HCT116 (cell line): ENCODE measurements around the gene GCNT2. TPM values are rescaled to one million over a fixed set of nuclear protein-coding genes. Genes with fewer than 3 reads are reported as not detected.
A peak's percentile ranks its signal among the peaks of the same experiment; 100 is the strongest.

ENCODE experiments used
- ATAC-seq: fragments of 200-7000 bp; cut with Tn5 transposase; 2 replicates; pipeline ENCODE4 v1.9.1; 2020; ENCODE audit warnings: mild to moderate bottlenecking, moderate library complexity
- BruUV-seq: library from RNA; stranded (reverse); fragments of 400-500 nt; replicated peaks from 2 replicates; lab custom pipeline; 2021; lab: Mats Ljungman, UMichigan
- CTCF ChIA-PET: fragments of 300-600 bp; sonication (Branson Sonifier 250); formaldehyde crosslinking; loops from one replicate; lab custom pipeline; 2021; ENCODE audit warnings: antibody characterized with exemption; lab: Charles Lee
- POLR2A ChIA-PET: fragments of 300-600, 350-600 bp; sonication (Branson Sonifier 250); formaldehyde crosslinking; loops from one replicate; lab custom pipeline; 2021; ENCODE audit warnings: antibody characterized with exemption; lab: Charles Lee
- RAD21 ChIA-PET, 2 experiments: fragments of 300-600 bp; sonication (Branson Sonifier 250); formaldehyde crosslinking; loops; one replicate each; lab custom pipeline; 2023; ENCODE audit warnings: low total read pairs in 2 of 2; ENCODE audit not compliant: uncharacterized antibody in 2 of 2, unreplicated experiment in 2 of 2, low non-redundant PET in 1 of 2; lab: Charles Lee
- DNase-seq: peaks from one replicate; pipeline ENCODE4 v3.0.0-alpha.2; 2010; ENCODE audit warnings: low read depth, low spot score
- H2AFZ ChIP-seq: fragments of 200-600 bp; shearing (Covaris generic), sonication (generic); 2 replicates; pipeline ENCODE4 v1.6.1; 2017; ENCODE audit warnings: low read depth, mixed run types, mixed read lengths, antibody characterized with exemption, low read length; ENCODE audit not compliant: poor library complexity, severe bottlenecking
- H3K27ac ChIP-seq: 2 replicates; pipeline ENCODE4 v1.5.1; 2012; ENCODE audit warnings: low read depth, low read length
- H3K27me3 ChIP-seq: fragments of 200-600 bp; sonication (generic); 2 replicates; pipeline ENCODE4 v1.6.1; 2016; ENCODE audit warnings: mixed run types, low read length, mixed read lengths; ENCODE audit not compliant: insufficient read depth
- H3K36me3 ChIP-seq, 2 experiments: fragments of 200-500 bp in 1 of 2; fragments of 200-600 bp in 1 of 2; sonication (Bioruptor generic) in 1 of 2; sonication (generic) in 1 of 2; 2 replicates each; pipeline versions ENCODE4 v1.5.1 to v1.6.1; 2014 to 2016; ENCODE audit warnings: low read length in 2 of 2, inconsistent platforms in 1 of 2, mixed read lengths in 1 of 2, mixed run types in 1 of 2; ENCODE audit not compliant: insufficient read depth in 2 of 2, control insufficient read depth in 1 of 2
- H3K4me1 ChIP-seq, 2 experiments: fragments of 200-600 bp in 1 of 2; sonication (generic) in 1 of 2; 2 replicates each; pipeline versions ENCODE4 v1.5.1 to v1.6.1; 2012 to 2017; ENCODE audit warnings: low read length in 2 of 2, inconsistent platforms in 1 of 2, mild to moderate bottlenecking in 1 of 2, mixed read lengths in 1 of 2, mixed run types in 1 of 2, moderate library complexity in 1 of 2; ENCODE audit not compliant: insufficient read depth in 2 of 2, control insufficient read depth in 1 of 2
- H3K4me2 ChIP-seq: fragments of 200-600 bp; sonication (generic); 2 replicates; pipeline ENCODE4 v1.6.1; 2017; ENCODE audit warnings: mixed run types, low read length, mixed read lengths
- H3K4me3 ChIP-seq, 2 experiments: fragments of 200-600 bp in 1 of 2; sonication (generic) in 1 of 2; replicated peaks in 1 of 2; 2 replicates each; pipeline ENCODE4 v1.5.1; 2011 to 2016; ENCODE audit warnings: low read length in 2 of 2, control low read depth in 1 of 2, low read depth in 1 of 2, mild to moderate bottlenecking in 1 of 2, mixed read lengths in 1 of 2, mixed run types in 1 of 2
- H3K79me2 ChIP-seq: fragments of 200-600 bp; sonication (generic); 2 replicates; pipeline ENCODE4 v1.6.1; 2017; ENCODE audit warnings: mild to moderate bottlenecking, mixed run types, low read length, moderate library complexity, mixed read lengths; ENCODE audit not compliant: insufficient read depth
- H3K9ac ChIP-seq: fragments of 200-600 bp; sonication (generic); 2 replicates; pipeline ENCODE4 v1.6.1; 2016; ENCODE audit warnings: low read length, mixed read lengths
- H3K9me2 ChIP-seq: fragments of 200-600 bp; sonication (generic), shearing (Covaris generic); 2 replicates; pipeline ENCODE4 v1.6.1; 2017; ENCODE audit warnings: mixed run types, mild to moderate bottlenecking, moderate library complexity; ENCODE audit not compliant: insufficient read depth
- H3K9me3 ChIP-seq, 2 experiments: fragments of 200-500 bp in 1 of 2; fragments of 200-600 bp in 1 of 2; sonication (Bioruptor generic) in 1 of 2; sonication (generic) in 1 of 2; 2 replicates each; pipeline ENCODE4 v1.6.1; 2014 to 2017; ENCODE audit warnings: low read length in 2 of 2, mixed read lengths in 2 of 2, inconsistent platforms in 1 of 2, low read depth in 1 of 2, mild to moderate bottlenecking in 1 of 2, mixed run types in 1 of 2, moderate library complexity in 1 of 2; ENCODE audit not compliant: control insufficient read depth in 1 of 2, insufficient read depth in 1 of 2
- H4K20me1 ChIP-seq: fragments of 200-600 bp; sonication (generic), shearing (Covaris generic); 2 replicates; pipeline ENCODE4 v1.6.1; 2017; ENCODE audit warnings: mixed run types, mild to moderate bottlenecking, moderate library complexity; ENCODE audit not compliant: insufficient read depth
- ATF3 ChIP-seq: IDR thresholded peaks from 2 replicates; pipeline ENCODE4 v1.6.1; 2012
- EGR1 ChIP-seq: IDR thresholded peaks from 2 replicates; pipeline ENCODE4 v1.6.1; 2012; ENCODE audit warnings: low read depth
- ELF1 ChIP-seq: IDR thresholded peaks from 2 replicates; pipeline ENCODE4 v1.6.1; 2012; ENCODE audit warnings: low read depth, borderline replicate concordance
- EZH2phosphoT487 ChIP-seq: fragments of 200-600 bp; IDR thresholded peaks from 2 replicates; pipeline ENCODE4 v1.6.1; 2018; ENCODE audit warnings: antibody characterized with exemption, borderline replicate concordance
- MAX ChIP-seq: IDR thresholded peaks from 2 replicates; pipeline ENCODE4 v1.6.1; 2012
- POLR2A ChIP-seq: IDR thresholded peaks from 2 replicates; pipeline ENCODE4 v1.7.0; 2011; ENCODE audit warnings: borderline replicate concordance; ENCODE audit not compliant: insufficient read depth, insufficient read length; ENCODE audit errors: extremely low read depth
- POLR2AphosphoS5 ChIP-seq: IDR thresholded peaks from 2 replicates; pipeline ENCODE4 v1.6.1; 2011; ENCODE audit warnings: mild to moderate bottlenecking, low read depth, low read length, moderate library complexity
- RAD21 ChIP-seq: IDR thresholded peaks from 2 replicates; pipeline ENCODE4 v1.6.1; 2012; ENCODE audit warnings: low read depth, mild to moderate bottlenecking
- REST ChIP-seq: IDR thresholded peaks from 2 replicates; pipeline ENCODE4 v1.6.1; 2012; ENCODE audit warnings: low read depth
- ZFX ChIP-seq: fragments of 450-650 bp; IDR thresholded peaks from 2 replicates; pipeline ENCODE4 v1.6.1; 2017
- ZNF274 ChIP-seq: fragments of 200-500 bp; sonication (Bioruptor generic); IDR thresholded peaks from 2 replicates; pipeline ENCODE4 v1.6.1; 2014; ENCODE audit warnings: mild to moderate bottlenecking, low read depth, low read length, inconsistent platforms
- intact Hi-C: fragments of 100-400 bp; cut with micrococcal nuclease; formaldehyde crosslinking; loops from 2 replicates; pipeline ENCODE4 v1.10.0; 2022
- total RNA-seq: library from RNA; stranded (reverse); gene quantifications from one replicate; pipeline ENCODE4 v1.2.1, GENCODE V29; 2021; ENCODE audit not compliant: unreplicated experiment
- TF ChIP-seq, protein P1 (sequence below), 3 experiments: fragments of 200-600 bp in 1 of 3; sonication (generic) in 1 of 3; IDR thresholded peaks in 2 of 3; conservative IDR thresholded peaks in 1 of 3; 2 replicates each; pipeline ENCODE4 v1.5.1; 2012 to 2017; ENCODE audit warnings: low read depth in 2 of 3, low read length in 2 of 3, antibody characterized with exemption in 1 of 3, borderline replicate concordance in 1 of 3, control low read depth in 1 of 3, mild to moderate bottlenecking in 1 of 3, mixed read lengths in 1 of 3, mixed run types in 1 of 3, moderate library complexity in 1 of 3; ENCODE audit not compliant: insufficient read depth in 1 of 3

The GCNT2 gene
- total RNA-seq, 1 experiment from 2014 or later: 0.74 TPM

DNA sequence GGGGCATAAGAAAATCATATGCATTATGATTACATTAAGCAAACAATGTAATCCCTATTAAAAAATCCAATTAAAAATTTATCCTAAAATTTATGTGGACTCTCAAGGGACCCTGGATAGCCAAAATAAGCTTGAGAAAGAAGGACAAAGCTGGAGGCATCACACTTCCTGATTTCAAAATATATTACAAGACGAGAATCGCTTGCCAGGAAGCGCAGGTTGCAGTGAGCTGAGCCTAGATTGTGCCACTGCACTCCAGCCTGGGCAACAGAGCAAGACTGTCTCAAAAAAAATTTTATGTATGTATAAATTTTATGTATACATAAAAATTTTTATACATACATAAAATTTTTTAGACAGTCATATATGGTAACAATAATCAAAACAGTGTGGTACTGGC is 48.5 kb upstream of the GCNT2 start (continued):
- TF ChIP-seq ELF1 (no peak), REST (no peak), POLR2A (no peak), POLR2AphosphoS5 (no peak), MAX (no peak), ZNF274 (no peak), ZFX (no peak), RAD21 (no peak)

GRCh38 chr6:10478187-10479040 is 42.7 kb upstream of the GCNT2 start:
- H3K36me3 ChIP-seq: no peaks in the 10 kb centered on the region
- H3K4me2 ChIP-seq: no peak overlapping the region
- BruUV-seq: no TSS peak
- H3K9me3 ChIP-seq: no peaks in the 10 kb centered on the region
- DNase-seq: peak; percentile 41
- H4K20me1 ChIP-seq: no peaks in the 10 kb centered on the region
- ATAC-seq: peak; percentile 79
- ChIA-PET POLR2A (interaction anchor here (1.0 kb wide), 1 partner anchor 13 kb away, joined by 3 read pairs; no protein-coding TSS in a partner anchor), RAD21 (interaction anchor here (0.7 to 1.0 kb wide), 3 partner anchors 242 to 370 kb away, joined by 3 read pairs; no protein-coding TSS in a partner anchor), CTCF (interaction anchor here (0.9 to 1.6 kb wide), 21 partner anchors 9 to 1097 kb away, joined by 3 to 31 read pairs (median 4); partner anchors contain the start of gene TMEM14C)
- no peaks in the 10 kb centered on the region for H3K79me2 ChIP-seq
- intact Hi-C loops: loop anchor here (1.0 to 10.0 kb wide), 5 partner anchors 216 to 1099 kb away; partner anchors contain the start of genes C6orf52 and PAK1IP1
- no peaks in the 10 kb centered on the region for H3K27me3 ChIP-seq
- H3K4me1 ChIP-seq: peaks cover 0 to 10% of the 10 kb centered on the region in 2 experiments; a peak in 2 of 4 replicates
- no peak overlapping the region for H3K4me3 ChIP-seq
- no peak overlapping the region for H3K27ac ChIP-seq
- H2AFZ ChIP-seq: peak overlapping the region; percentile 30
- no peaks in the 10 kb centered on the region for H3K9me2 ChIP-seq
- no peak overlapping the region for H3K9ac ChIP-seq
- TF ChIP-seq EZH2phosphoT487 (no peak), ATF3 (no peak), REST (no peak), ZFX (no peak), RAD21 (peak; percentile 85), ZNF274 (no peak), EGR1 (no peak), POLR2A (no peak)
- TF ChIP-seq, protein P1, sequence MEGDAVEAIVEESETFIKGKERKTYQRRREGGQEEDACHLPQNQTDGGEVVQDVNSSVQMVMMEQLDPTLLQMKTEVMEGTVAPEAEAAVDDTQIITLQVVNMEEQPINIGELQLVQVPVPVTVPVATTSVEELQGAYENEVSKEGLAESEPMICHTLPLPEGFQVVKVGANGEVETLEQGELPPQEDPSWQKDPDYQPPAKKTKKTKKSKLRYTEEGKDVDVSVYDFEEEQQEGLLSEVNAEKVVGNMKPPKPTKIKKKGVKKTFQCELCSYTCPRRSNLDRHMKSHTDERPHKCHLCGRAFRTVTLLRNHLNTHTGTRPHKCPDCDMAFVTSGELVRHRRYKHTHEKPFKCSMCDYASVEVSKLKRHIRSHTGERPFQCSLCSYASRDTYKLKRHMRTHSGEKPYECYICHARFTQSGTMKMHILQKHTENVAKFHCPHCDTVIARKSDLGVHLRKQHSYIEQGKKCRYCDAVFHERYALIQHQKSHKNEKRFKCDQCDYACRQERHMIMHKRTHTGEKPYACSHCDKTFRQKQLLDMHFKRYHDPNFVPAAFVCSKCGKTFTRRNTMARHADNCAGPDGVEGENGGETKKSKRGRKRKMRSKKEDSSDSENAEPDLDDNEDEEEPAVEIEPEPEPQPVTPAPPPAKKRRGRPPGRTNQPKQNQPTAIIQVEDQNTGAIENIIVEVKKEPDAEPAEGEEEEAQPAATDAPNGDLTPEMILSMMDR (IDR thresholded peaks at IDR 0.05 in 2 of 3, conservative IDR thresholded peaks at IDR 0.05 in 1 of 3; ENCODE audit: borderline replicate concordance in 1 of 3, insufficient read depth in 1 of 3, low read depth in 2 of 3, low read length in 2 of 3): peak; percentile 46 to 79 (median 56); a peak in 4 of 6 replicates
